Mesendoderm (in vitro differentiated cells): Measurements from ENCODE around the gene ISY1.

Experiments
- DNase-seq: peaks from one replicate; pipeline ENCODE4 v3.0.0; 2013
- H2AK5ac ChIP-seq: 2 replicates; pipeline ENCODE4 v1.6.1; 2013; ENCODE audit warnings: low read length, inconsistent platforms
- H2BK120ac ChIP-seq: 2 replicates; pipeline ENCODE4 v1.6.1; 2013; ENCODE audit warnings: low read depth, mild to moderate bottlenecking, low read length, moderate library complexity, mixed read lengths
- H2BK15ac ChIP-seq: replicated peaks from 2 replicates; pipeline ENCODE4 v1.6.1; 2013; ENCODE audit warnings: low read depth, mild to moderate bottlenecking, moderate library complexity
- H2BK5ac ChIP-seq: 2 replicates; pipeline ENCODE4 v1.6.1; 2013; ENCODE audit warnings: low read length, inconsistent platforms
- H3K18ac ChIP-seq: 2 replicates; pipeline ENCODE4 v1.6.1; 2013; ENCODE audit warnings: mild to moderate bottlenecking, low read length, mixed read lengths
- H3K23ac ChIP-seq: one replicate; pipeline ENCODE4 v1.6.1; 2013; ENCODE audit warnings: low read length
- H3K27ac ChIP-seq: 2 replicates; pipeline ENCODE4 v1.5.1; 2013; ENCODE audit warnings: low read depth, mild to moderate bottlenecking, inconsistent platforms, low read length, moderate library complexity
- H3K27me3 ChIP-seq: 2 replicates; pipeline ENCODE4 v1.6.1; 2013; ENCODE audit warnings: low read length, control low read depth, mild to moderate bottlenecking, inconsistent platforms; ENCODE audit not compliant: insufficient read depth, poor library complexity
- H3K36me3 ChIP-seq: 2 replicates; pipeline ENCODE4 v1.6.1; 2013; ENCODE audit warnings: low read length, inconsistent platforms; ENCODE audit not compliant: control insufficient read depth, insufficient read depth
- H3K4ac ChIP-seq: one replicate; pipeline ENCODE4 v1.6.1; 2013; ENCODE audit warnings: low read depth, mild to moderate bottlenecking, low read length, moderate library complexity
- H3K4me1 ChIP-seq: 2 replicates; pipeline ENCODE4 v1.6.1; 2013; ENCODE audit warnings: low read depth, low read length, inconsistent platforms; ENCODE audit not compliant: control insufficient read depth
- H3K4me2 ChIP-seq: 2 replicates; pipeline ENCODE4 v1.6.1; 2013; ENCODE audit warnings: low read length
- H3K4me3 ChIP-seq: 2 replicates; pipeline ENCODE4 v1.5.1; 2013; ENCODE audit warnings: mild to moderate bottlenecking, low read length
- H3K56ac ChIP-seq: one replicate; pipeline ENCODE4 v1.6.1; 2013; ENCODE audit warnings: low read length
- H3K79me1 ChIP-seq: 2 replicates; pipeline ENCODE4 v1.6.1; 2013; ENCODE audit warnings: low read length, inconsistent platforms
- H3K79me2 ChIP-seq: 2 replicates; pipeline ENCODE4 v1.6.1; 2013; ENCODE audit warnings: mild to moderate bottlenecking, low read length; ENCODE audit not compliant: control insufficient read depth, insufficient read depth
- H3K9ac ChIP-seq: 2 replicates; pipeline ENCODE4 v1.6.1; 2013; ENCODE audit warnings: low read length, inconsistent platforms
- H4K5ac ChIP-seq: one replicate; pipeline ENCODE4 v1.6.1; 2013; ENCODE audit warnings: low read length
- H4K8ac ChIP-seq: one replicate; pipeline ENCODE4 v1.6.1; 2013; ENCODE audit warnings: low read depth, mild to moderate bottlenecking, control low read depth, low read length, moderate library complexity
- WGBS: extraction: QIAGEN DNeasy Blood & Tissue Kit; methylation state at CpG from one replicate; pipeline ENCODE4 v1.1.7; 2013; ENCODE audit warnings: low lambda C conversion rate, missing lambda C conversion rate; ENCODE audit not compliant: insufficient coverage; ENCODE audit errors: extremely low coverage; 5-methylcytosine and 5-hydroxymethylcytosine counted together

The ISY1 gene

GRCh38 chr3:129120254-129121004 lies 40.4 kb downstream of the ISY1 start:
- DNase-seq: peak; percentile 97
- peak overlapping the region; percentile 92 for H3K4me2 ChIP-seq
- peak overlapping the region; percentile 94 for H3K56ac ChIP-seq
- no peaks in the 10 kb centered on the region for H3K36me3 ChIP-seq
- no peak overlapping the region for H3K4ac ChIP-seq
- peak overlapping the region; percentile 93 for H3K27ac ChIP-seq
- H4K5ac ChIP-seq: peak overlapping the region; percentile 10
- H2BK5ac ChIP-seq: peak overlapping the region; percentile 90
- H3K9ac ChIP-seq: peak overlapping the region; percentile 92
- peak overlapping the region; percentile 85 for H3K18ac ChIP-seq
- H2AK5ac ChIP-seq: peak overlapping the region; percentile 6
- H3K79me2 ChIP-seq: peaks cover 34% of the 10 kb centered on the region
- WGBS: no CpG with 5 or more reads among the region's 18 CpGs
- H3K79me1 ChIP-seq: peaks cover 13% of the 10 kb centered on the region
- H4K8ac ChIP-seq: no peak overlapping the region
- no peaks in the 10 kb centered on the region for H3K27me3 ChIP-seq
- H2BK120ac ChIP-seq: no peak overlapping the region
- no peak overlapping the region for H2BK15ac ChIP-seq
- no peak overlapping the region for H3K23ac ChIP-seq
- peaks cover 10% of the 10 kb centered on the region for H3K4me1 ChIP-seq
- H3K4me3 ChIP-seq: peak overlapping the region; percentile 86

DNA sequence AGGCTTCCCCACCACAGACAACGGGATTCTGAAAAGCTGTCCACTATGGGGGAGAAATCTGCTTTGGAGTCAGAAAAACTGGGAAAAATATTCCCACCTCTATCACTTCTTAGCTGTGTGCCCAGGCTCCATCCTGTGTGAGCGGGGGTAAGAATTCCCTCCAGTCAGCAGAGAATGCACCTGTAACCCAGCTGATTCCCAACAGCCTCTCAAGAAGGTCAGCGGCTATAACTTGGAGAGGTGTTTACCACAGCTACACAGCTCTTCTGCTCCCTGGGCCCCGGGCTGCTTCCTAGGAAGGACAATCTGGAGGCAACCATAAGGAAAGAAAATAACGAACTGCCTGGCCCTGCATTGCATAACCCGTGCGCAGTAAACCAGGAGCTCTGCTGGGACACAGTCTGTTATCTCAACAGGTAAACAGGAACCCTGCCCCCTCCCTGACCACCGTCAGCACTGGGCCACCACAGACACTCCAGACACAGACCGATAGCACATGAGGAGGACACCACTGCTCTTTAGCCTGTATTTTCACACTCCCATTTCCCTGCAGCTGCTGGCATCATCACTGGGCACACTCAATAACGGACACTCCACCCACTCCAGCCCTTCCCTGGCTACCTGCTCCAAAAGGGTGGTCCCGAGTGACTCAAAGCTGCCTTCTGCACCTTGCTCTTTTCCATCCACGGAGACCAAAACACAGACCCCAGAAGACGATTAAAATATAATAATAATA lies 41.3 kb downstream of the ISY1 start:
- Histone ChIP-seq H2BK120ac (no peak overlapping the region), H3K4me3 (no peak overlapping the region), H3K79me1 (peaks cover 18% of the 10 kb centered on the region), H3K9ac (peak overlapping the region; percentile 92), H3K27me3 (no peaks in the 10 kb centered on the region), H3K36me3 (no peaks in the 10 kb centered on the region), H3K4me1 (peaks cover 12% of the 10 kb centered on the region), H4K5ac (no peak overlapping the region), H2AK5ac (no peak overlapping the region), H3K4me2 (peak overlapping the region; percentile 92), H3K4ac (no peak overlapping the region), H3K79me2 (peaks cover 38% of the 10 kb centered on the region), H3K27ac (no peak overlapping the region), H3K23ac (no peak overlapping the region), H4K8ac (no peak overlapping the region), H3K56ac (peak overlapping the region; percentile 87), H2BK15ac (no peak overlapping the region), H2BK5ac (no peak overlapping the region), H3K18ac (peak overlapping the region; percentile 33)
- DNase-seq: no peak
- no CpG with 5 or more reads among the region's 13 CpGs for WGBS

- H3K4me2 ChIP-seq: no peak overlapping the region
- H3K36me3 ChIP-seq: no peaks in the 10 kb centered on the region
- WGBS: no CpG with 5 or more reads among the region's 5 CpGs
- H3K27ac ChIP-seq: no peak overlapping the region
- H3K56ac ChIP-seq: peak overlapping the region; percentile 87
- H4K5ac ChIP-seq: no peak overlapping the region
- H3K27me3 ChIP-seq: no peaks in the 10 kb centered on the region
- H2BK120ac ChIP-seq: no peak overlapping the region
- no peak overlapping the region for H4K8ac ChIP-seq
- no peak overlapping the region for H3K23ac ChIP-seq
- no peak overlapping the region for H2AK5ac ChIP-seq
- peaks cover 14% of the 10 kb centered on the region for H3K4me1 ChIP-seq
- DNase-seq: no peak
- H3K79me1 ChIP-seq: peaks cover 24% of the 10 kb centered on the region
- peaks cover 42% of the 10 kb centered on the region for H3K79me2 ChIP-seq
- H3K9ac ChIP-seq: peak overlapping the region; percentile 92
- no peak overlapping the region for H3K18ac ChIP-seq
- no peak overlapping the region for H2BK5ac ChIP-seq
- no peak overlapping the region for H3K4ac ChIP-seq
- H2BK15ac ChIP-seq: no peak overlapping the region
- no peak overlapping the region for H3K4me3 ChIP-seq
These were observed 42.1 kb downstream of the ISY1 start for GRCh38 chr3:129118745-129119144.

GRCh38 chr3:129117134-129117533 lies 43.7 kb downstream of the ISY1 start:
- no peak overlapping the region for H3K56ac ChIP-seq
- H3K4me2 ChIP-seq: no peak overlapping the region
- no peak overlapping the region for H2BK5ac ChIP-seq
- H4K8ac ChIP-seq: no peak overlapping the region
- H3K36me3 ChIP-seq: no peaks in the 10 kb centered on the region
- DNase-seq: no peak
- peaks cover 14% of the 10 kb centered on the region for H3K4me1 ChIP-seq
- no peak overlapping the region for H2BK120ac ChIP-seq
- H3K23ac ChIP-seq: no peak overlapping the region
- H3K18ac ChIP-seq: no peak overlapping the region
- H3K4me3 ChIP-seq: no peak overlapping the region
- no peak overlapping the region for H3K9ac ChIP-seq
- no peaks in the 10 kb centered on the region for H3K27me3 ChIP-seq
- H2BK15ac ChIP-seq: no peak overlapping the region
- H2AK5ac ChIP-seq: no peak overlapping the region
- H3K27ac ChIP-seq: no peak overlapping the region
- no peak overlapping the region for H4K5ac ChIP-seq
- H3K79me2 ChIP-seq: peaks cover 45% of the 10 kb centered on the region
- H3K4ac ChIP-seq: no peak overlapping the region
- H3K79me1 ChIP-seq: peaks cover 29% of the 10 kb centered on the region

DNA sequence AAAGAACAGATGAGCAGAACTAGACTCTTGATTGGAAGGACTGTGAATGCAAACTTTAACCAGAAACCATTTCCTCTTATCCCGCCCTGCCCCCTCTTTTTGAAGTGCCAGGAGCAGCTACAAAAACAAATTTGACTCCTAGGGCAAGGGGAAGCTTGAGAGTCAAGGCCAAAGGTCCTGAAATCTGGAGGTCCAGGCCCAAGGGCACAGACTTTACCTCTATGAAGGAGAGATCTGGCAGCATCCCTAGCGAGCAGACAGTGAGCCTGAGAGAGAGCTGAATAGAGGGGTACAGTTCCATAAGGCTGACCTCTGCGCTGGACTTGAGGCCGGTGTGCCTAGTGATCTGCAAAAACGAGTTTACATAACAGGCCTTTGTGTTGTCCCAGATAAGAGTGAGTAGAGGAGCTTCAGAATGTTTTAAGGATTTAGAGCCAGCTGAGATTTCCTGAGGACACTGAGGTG lies 44.3 kb downstream of the ISY1 start:
- no peak overlapping the region for H2BK15ac ChIP-seq
- peak overlapping the region; percentile 73 for H3K56ac ChIP-seq
- WGBS: no CpG with 5 or more reads among the region's 5 CpGs
- peaks cover 45% of the 10 kb centered on the region for H3K79me2 ChIP-seq
- DNase-seq: peak; percentile 63
- no peak overlapping the region for H2BK120ac ChIP-seq
- H4K5ac ChIP-seq: no peak overlapping the region
- H3K79me1 ChIP-seq: peaks cover 29% of the 10 kb centered on the region
- no peak overlapping the region for H3K4ac ChIP-seq
- no peak overlapping the region for H3K23ac ChIP-seq
- H3K4me2 ChIP-seq: peak overlapping the region; percentile 2
- H3K18ac ChIP-seq: peak overlapping the region; percentile 43
- H3K9ac ChIP-seq: peak overlapping the region; percentile 45
- no peak overlapping the region for H2BK5ac ChIP-seq
- H3K4me3 ChIP-seq: no peak overlapping the region
- H3K27ac ChIP-seq: peak overlapping the region; percentile 73
- H4K8ac ChIP-seq: no peak overlapping the region
- H3K36me3 ChIP-seq: no peaks in the 10 kb centered on the region
- H2AK5ac ChIP-seq: no peak overlapping the region
- peaks cover 14% of the 10 kb centered on the region for H3K4me1 ChIP-seq
- H3K27me3 ChIP-seq: no peaks in the 10 kb centered on the region
